Measurements from ENCODE around the gene GGACT. TPM values are rescaled to one million over a fixed set of nuclear protein-coding genes. Genes with fewer than 3 reads are reported as not detected.
A peak's percentile ranks its signal among the peaks of the same experiment; 100 is the strongest.

Gene GGACT
- total RNA-seq, 1 donor from 2014 or later, result 1.3 TPM

DNA sequence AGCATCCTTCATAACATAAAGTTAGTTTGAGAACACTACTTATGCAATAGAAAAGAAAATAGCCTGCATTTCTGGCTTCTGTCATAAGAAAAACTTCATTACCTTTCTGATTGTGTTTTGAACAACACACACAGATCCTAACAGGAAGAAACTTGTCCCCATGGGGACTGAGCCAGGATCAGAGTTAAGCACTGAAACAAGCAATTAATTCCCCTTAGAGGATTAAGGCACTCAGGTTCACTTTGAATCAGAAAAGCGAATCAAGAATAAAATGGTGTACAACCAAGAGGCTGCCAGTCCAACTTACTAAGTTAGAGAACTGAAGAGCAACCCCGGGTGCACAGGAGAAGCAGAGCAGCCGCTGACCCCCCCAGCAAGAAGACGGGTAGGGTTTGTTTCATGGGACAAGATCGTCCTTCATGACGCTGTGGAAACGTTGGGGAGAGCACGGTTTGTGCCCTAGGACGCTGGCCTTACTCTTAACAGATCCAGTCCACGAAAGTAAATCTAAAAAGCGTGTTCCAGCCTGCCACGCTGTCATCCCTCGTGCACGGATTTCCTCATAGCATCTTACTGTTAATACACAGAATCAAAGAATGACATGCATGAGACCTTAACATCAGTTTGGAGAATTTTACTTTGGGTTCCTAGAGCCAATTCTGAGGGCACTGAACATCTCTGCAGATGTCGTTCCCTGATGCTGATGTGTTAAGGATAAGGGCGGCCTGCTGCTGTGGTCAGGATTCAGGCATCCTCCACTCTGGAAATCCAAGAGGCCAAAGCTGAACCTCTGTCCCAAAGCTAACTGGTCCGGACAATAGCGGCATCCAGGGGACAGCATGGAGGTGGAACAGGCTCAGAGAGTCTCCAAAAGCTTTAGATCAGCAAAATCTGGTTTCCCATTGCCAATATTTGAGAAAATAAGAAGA is 46.4 kb downstream of the GGACT start:
- H3F3A ChIP-seq (ENCODE audit: low read depth), result peaks cover 11% of the 10 kb centered on the region
- H3K4me3 Mint-ChIP-seq, result peak overlapping the region; percentile 2
- H3K27ac Mint-ChIP-seq, result peak overlapping the region; percentile 53
- no peaks in the 10 kb centered on the region for H3K27me3 ChIP-seq
- peaks cover 30% of the 10 kb centered on the region for H3K4me1 Mint-ChIP-seq
- no peak overlapping the region for H3K9ac ChIP-seq
- no peak for TF ChIP-seq EZH2phosphoT487 (IDR thresholded peaks at IDR 0.05)
- TF ChIP-seq, protein P1, sequence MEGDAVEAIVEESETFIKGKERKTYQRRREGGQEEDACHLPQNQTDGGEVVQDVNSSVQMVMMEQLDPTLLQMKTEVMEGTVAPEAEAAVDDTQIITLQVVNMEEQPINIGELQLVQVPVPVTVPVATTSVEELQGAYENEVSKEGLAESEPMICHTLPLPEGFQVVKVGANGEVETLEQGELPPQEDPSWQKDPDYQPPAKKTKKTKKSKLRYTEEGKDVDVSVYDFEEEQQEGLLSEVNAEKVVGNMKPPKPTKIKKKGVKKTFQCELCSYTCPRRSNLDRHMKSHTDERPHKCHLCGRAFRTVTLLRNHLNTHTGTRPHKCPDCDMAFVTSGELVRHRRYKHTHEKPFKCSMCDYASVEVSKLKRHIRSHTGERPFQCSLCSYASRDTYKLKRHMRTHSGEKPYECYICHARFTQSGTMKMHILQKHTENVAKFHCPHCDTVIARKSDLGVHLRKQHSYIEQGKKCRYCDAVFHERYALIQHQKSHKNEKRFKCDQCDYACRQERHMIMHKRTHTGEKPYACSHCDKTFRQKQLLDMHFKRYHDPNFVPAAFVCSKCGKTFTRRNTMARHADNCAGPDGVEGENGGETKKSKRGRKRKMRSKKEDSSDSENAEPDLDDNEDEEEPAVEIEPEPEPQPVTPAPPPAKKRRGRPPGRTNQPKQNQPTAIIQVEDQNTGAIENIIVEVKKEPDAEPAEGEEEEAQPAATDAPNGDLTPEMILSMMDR (IDR thresholded peaks at IDR 0.05), result no peak
- H3K9me3 ChIP-seq (ENCODE audit: low read depth), result no peaks in the 10 kb centered on the region
- no peak overlapping the region for H2AFZ ChIP-seq (replicated peaks)
- peak; percentile 41 for DNase-seq (ENCODE audit: low spot score)
- no peak overlapping the region for H3K27ac ChIP-seq
- no peak overlapping the region for H3K4me3 ChIP-seq
- H3K36me3 ChIP-seq, result no peaks in the 10 kb centered on the region
- H3K27me3 Mint-ChIP-seq (ENCODE audit: insufficient read depth, low read depth), result peaks cover 4% of the 10 kb centered on the region
- H3K4me2 ChIP-seq, result peak overlapping the region; percentile 12
- peaks cover 27% of the 10 kb centered on the region for H3K4me1 ChIP-seq
- peaks cover 21% of the 10 kb centered on the region for H3K36me3 Mint-ChIP-seq
- peaks cover 11% of the 10 kb centered on the region for H3K9me3 Mint-ChIP-seq
- H3K79me2 ChIP-seq (ENCODE audit: low read depth), result no peaks in the 10 kb centered on the region
- H4K20me1 ChIP-seq (ENCODE audit: low read depth), result no peaks in the 10 kb centered on the region

DNA sequence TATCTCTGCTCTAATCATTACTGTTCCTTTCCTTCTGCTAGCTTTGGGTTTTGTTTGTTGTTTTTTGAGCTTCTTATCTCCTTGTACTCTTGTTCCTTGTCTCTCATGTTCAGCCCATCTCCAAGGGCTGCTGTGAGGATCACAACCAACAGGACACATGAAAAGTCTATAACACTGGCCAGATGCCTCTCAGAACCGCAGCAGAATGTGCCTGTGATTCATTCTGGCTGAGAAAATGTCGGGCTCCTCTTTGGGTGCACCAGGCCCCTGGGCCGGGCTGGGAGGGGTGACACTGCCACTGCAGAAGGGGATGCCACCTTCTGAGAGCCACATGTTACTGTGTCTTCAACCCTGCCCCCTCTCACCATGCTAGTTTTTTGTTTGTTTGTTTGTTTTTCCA is 48.0 kb downstream of the GGACT start:
- Histone ChIP-seq H3K36me3 (no peaks in the 10 kb centered on the region), H3K27me3 (no peaks in the 10 kb centered on the region), H4K20me1 (ENCODE audit: low read depth) (no peaks in the 10 kb centered on the region), H3K4me1 (peaks cover 27% of the 10 kb centered on the region), H3K79me2 (ENCODE audit: low read depth) (no peaks in the 10 kb centered on the region), H2AFZ (replicated peaks) (no peak overlapping the region), H3K9ac (no peak overlapping the region), H3F3A (ENCODE audit: low read depth) (peaks cover 11% of the 10 kb centered on the region), H3K4me3 (no peak overlapping the region), H3K4me2 (no peak overlapping the region), H3K9me3 (ENCODE audit: low read depth) (no peaks in the 10 kb centered on the region), H3K27ac (no peak overlapping the region)
- H3K4me1 Mint-ChIP-seq, result peaks cover 30% of the 10 kb centered on the region
- peaks cover 6% of the 10 kb centered on the region for H3K27me3 Mint-ChIP-seq (ENCODE audit: insufficient read depth, low read depth)
- peaks cover 11% of the 10 kb centered on the region for H3K9me3 Mint-ChIP-seq
- no peak for DNase-seq (ENCODE audit: low spot score)
- TF ChIP-seq, protein P1 (IDR thresholded peaks at IDR 0.05), result no peak
- H3K27ac Mint-ChIP-seq, result peak overlapping the region; percentile 81
- peaks cover 21% of the 10 kb centered on the region for H3K36me3 Mint-ChIP-seq
- H3K4me3 Mint-ChIP-seq, result no peak overlapping the region

DNA sequence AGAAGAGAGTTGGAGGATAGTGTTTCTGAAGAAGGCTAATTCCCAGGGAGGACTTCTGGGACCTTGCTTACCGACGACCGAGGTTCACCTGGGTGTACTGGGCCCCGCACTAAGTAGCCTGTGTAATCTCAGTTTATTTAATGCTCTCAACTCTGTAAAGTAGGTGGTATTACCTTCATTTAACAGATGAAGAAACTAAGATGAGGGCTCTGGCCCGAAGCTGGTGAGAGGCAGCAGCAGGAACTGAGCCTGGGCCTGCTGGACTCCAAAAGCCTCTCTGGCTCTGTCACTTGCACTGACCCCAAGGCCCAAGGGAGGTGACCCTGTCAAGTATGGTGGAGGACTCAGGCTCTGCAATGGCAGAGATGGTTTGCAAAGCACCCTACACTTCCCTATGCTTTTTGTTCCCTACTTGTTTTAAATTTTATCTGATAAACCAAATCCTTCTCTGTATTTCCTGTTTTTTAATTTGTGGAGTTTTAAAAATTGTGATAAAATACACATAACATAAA is 50.6 kb downstream of the GGACT start:
- Histone ChIP-seq H3K27me3 (no peaks in the 10 kb centered on the region), H3K27ac (no peak overlapping the region), H3F3A (ENCODE audit: low read depth) (peaks cover 11% of the 10 kb centered on the region), H3K9ac (no peak overlapping the region), H2AFZ (replicated peaks) (no peak overlapping the region), H3K4me3 (no peak overlapping the region), H3K36me3 (no peaks in the 10 kb centered on the region), H3K9me3 (ENCODE audit: low read depth) (no peaks in the 10 kb centered on the region), H3K79me2 (ENCODE audit: low read depth) (no peaks in the 10 kb centered on the region), H3K4me2 (no peak overlapping the region), H3K4me1 (peaks cover 31% of the 10 kb centered on the region), H4K20me1 (ENCODE audit: low read depth) (no peaks in the 10 kb centered on the region)
- peaks cover 3% of the 10 kb centered on the region for H3K27me3 Mint-ChIP-seq (ENCODE audit: insufficient read depth, low read depth)
- peaks cover 24% of the 10 kb centered on the region for H3K36me3 Mint-ChIP-seq
- H3K27ac Mint-ChIP-seq, result no peak overlapping the region
- peaks cover 22% of the 10 kb centered on the region for H3K4me1 Mint-ChIP-seq
- H3K4me3 Mint-ChIP-seq, result no peak overlapping the region
- H3K9me3 Mint-ChIP-seq, result peaks cover 13% of the 10 kb centered on the region
- no peak for DNase-seq (ENCODE audit: low spot score)
- TF ChIP-seq EZH2phosphoT487 (IDR thresholded peaks at IDR 0.05), result no peak
- TF ChIP-seq, protein P1 (IDR thresholded peaks at IDR 0.05), result no peak
- TF ChIP-seq EZH2 (IDR thresholded peaks at IDR 0.05), result no peak

All from neural progenitor cell (in vitro differentiated cells).